Erythroblast (primary cell): ENCODE measurements around the gene IL15.

Experiments
- GATA1 ChIP-seq: IDR thresholded peaks from 2 replicates; pipeline ENCODE4 v1.6.1; 2011; ENCODE audit warnings: low read depth, mild to moderate bottlenecking, control low read depth, low read length, moderate library complexity
- POLR2A ChIP-seq: IDR thresholded peaks from 2 replicates; pipeline ENCODE4 v1.6.1; 2011; ENCODE audit warnings: mild to moderate bottlenecking, low read length

- TF ChIP-seq POLR2A (no peak), GATA1 (no peak)
Measured at GRCh38 chr4:141711211-141711610, 74.8 kb downstream of the IL15 start.
